ENCODE data around the gene SLX1A.
"Not testable (repeated sequence)": the region's sequence is repeated elsewhere in the genome, so short reads cannot be mapped to it uniquely, and the experiment has no call there.

DNA sequence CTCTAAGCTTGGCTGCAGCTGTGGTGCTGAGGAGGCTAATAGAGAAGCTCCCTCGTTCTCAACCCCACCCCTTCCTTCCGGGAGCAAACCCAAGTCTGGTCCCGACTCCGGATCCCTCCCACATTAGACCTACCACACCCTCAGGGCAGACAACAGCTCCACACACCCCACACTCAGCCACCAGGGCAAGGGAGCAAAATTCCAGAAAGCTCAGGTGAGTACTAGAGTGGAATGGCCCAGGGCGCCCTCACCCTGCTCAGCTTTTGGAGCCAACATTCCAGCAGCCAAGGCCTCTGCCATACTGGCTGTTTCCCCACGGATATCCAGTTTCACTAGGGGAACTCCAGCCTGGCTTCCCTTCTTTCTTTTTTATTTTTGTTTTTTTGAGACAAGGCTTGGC, 15.4 kb downstream of the SLX1A start:
- not testable (repeated sequence) for TF ChIP-seq CTCF (IDR thresholded peaks at IDR 0.05 in 4 of 5, conservative IDR thresholded peaks at IDR 0.05 in 1 of 5); POLR2A (IDR thresholded peaks at IDR 0.05)

All from gastrocnemius medialis (tissue), 4 donors.